SK-N-SH (cell line): ENCODE data around the gene EYA3. TPM values are rescaled to one million over a fixed set of nuclear protein-coding genes. Genes with fewer than 3 reads are reported as not detected.

Experiments used
- CTCF ChIA-PET: fragments of 300-600, 350-600 bp; formaldehyde crosslinking; extraction: SDS; loops from one replicate; lab custom pipeline; 2021; lab: Yijun Ruan, JAX
- POLR2A ChIA-PET: fragments of 350-600 bp; sonication (Branson Sonifier 250); formaldehyde crosslinking; extraction: SDS; loops from one replicate; lab custom pipeline; 2020; ENCODE audit warnings: antibody characterized with exemption, inconsistent platforms; lab: Yijun Ruan, JAX
- DNase-seq: peaks from one replicate; pipeline ENCODE4 v3.0.0; 2012
- H2AFZ ChIP-seq: fragments of 200-600 bp; sonication (generic); 2 replicates; pipeline ENCODE4 v1.8.1; 2016; ENCODE audit warnings: antibody characterized with exemption, mild to moderate bottlenecking, low read depth
- H3F3A ChIP-seq: fragments of 200-600 bp; sonication (generic); replicated peaks from 2 replicates; pipeline ENCODE3; 2016; ENCODE audit warnings: antibody characterized with exemption, mild to moderate bottlenecking; ENCODE audit not compliant: insufficient read depth
- H3K27ac ChIP-seq, 2 experiments: fragments of 200-500 bp in 1 of 2; fragments of 200-600 bp in 1 of 2; sonication (Bioruptor generic) in 1 of 2; sonication (generic), shearing (Covaris generic) in 1 of 2; 2 replicates each; pipeline versions ENCODE4 v1.5.1 to v1.6.1; 2014 to 2016; ENCODE audit warnings: low read depth in 2 of 2, inconsistent platforms in 1 of 2, low read length in 1 of 2, mild to moderate bottlenecking in 1 of 2, mixed read lengths in 1 of 2
- H3K27me3 ChIP-seq: fragments of 200-600 bp; sonication (generic), shearing (Covaris generic); 2 replicates; pipeline ENCODE4 v1.6.1; 2016; ENCODE audit warnings: mixed run types; ENCODE audit not compliant: insufficient read depth
- H3K36me3 ChIP-seq, 2 experiments: fragments of 200-500 bp in 1 of 2; fragments of 200-600 bp in 1 of 2; sonication (Bioruptor generic) in 1 of 2; sonication (generic) in 1 of 2; replicated peaks in 1 of 2; 2 replicates each; pipeline versions ENCODE3 to v1.5.1; 2014 to 2016; ENCODE audit warnings: low read length in 1 of 2, mild to moderate bottlenecking in 1 of 2; ENCODE audit not compliant: insufficient read depth in 2 of 2, control insufficient read depth in 1 of 2
- H3K4me1 ChIP-seq, 2 experiments: fragments of 200-500 bp in 1 of 2; fragments of 200-600 bp in 1 of 2; sonication (Bioruptor generic) in 1 of 2; sonication (generic), shearing (Covaris generic) in 1 of 2; 2 replicates each; pipeline versions ENCODE4 v1.5.1 to v1.6.1; 2014 to 2016; ENCODE audit warnings: low read depth in 1 of 2, low read length in 1 of 2, mixed run types in 1 of 2; ENCODE audit not compliant: insufficient read depth in 2 of 2, control insufficient read depth in 1 of 2
- H3K4me2 ChIP-seq: fragments of 200-600 bp; sonication (generic), shearing (Covaris generic); 2 replicates; pipeline ENCODE4 v1.6.1; 2017; ENCODE audit warnings: mixed run types
- H3K4me3 ChIP-seq, 2 experiments: fragments of 200-500 bp in 1 of 2; fragments of 200-600 bp in 1 of 2; sonication (Bioruptor generic) in 1 of 2; sonication (generic), shearing (Covaris generic) in 1 of 2; 2 replicates each; pipeline versions ENCODE4 v1.5.1 to v1.8.1; 2014 to 2016; ENCODE audit warnings: low read depth in 2 of 2, inconsistent platforms in 1 of 2, low read length in 1 of 2, mild to moderate bottlenecking in 1 of 2, mixed read lengths in 1 of 2, moderate library complexity in 1 of 2
- H3K79me2 ChIP-seq: fragments of 200-600 bp; sonication (generic); 2 replicates; pipeline ENCODE4 v1.8.1; 2017; ENCODE audit warnings: mild to moderate bottlenecking; ENCODE audit not compliant: insufficient read depth
- H3K9ac ChIP-seq: fragments of 200-600 bp; sonication (generic); 2 replicates; pipeline ENCODE4 v1.6.1; 2017; ENCODE audit warnings: mixed run types
- H3K9me2 ChIP-seq: fragments of 200-600 bp; sonication (generic); 2 replicates; pipeline ENCODE4 v1.6.1; 2017; ENCODE audit warnings: mixed run types
- H3K9me3 ChIP-seq: fragments of 200-600 bp; sonication (generic); 2 replicates; pipeline ENCODE4 v1.6.1; 2017; ENCODE audit warnings: mixed run types, mild to moderate bottlenecking, moderate library complexity
- H4K20me1 ChIP-seq: fragments of 200-600 bp; sonication (generic); 2 replicates; pipeline ENCODE4 v1.6.1; 2017; ENCODE audit warnings: mild to moderate bottlenecking, mixed run types; ENCODE audit not compliant: insufficient read depth
- CHD2 ChIP-seq: fragments of 150-350 bp; IDR thresholded peaks from 2 replicates; pipeline ENCODE4 v1.6.1; 2018; ENCODE audit warnings: low read length; ENCODE audit not compliant: partially characterized antibody
- CTCF ChIP-seq: fragments of 200-600 bp; sonication (generic); IDR thresholded peaks from 2 replicates; pipeline ENCODE4 v1.6.1; 2017; ENCODE audit warnings: antibody characterized with exemption, mild to moderate bottlenecking, moderate library complexity
- ELF1 ChIP-seq: IDR thresholded peaks from 2 replicates; pipeline ENCODE4 v1.4.0; 2012
- EZH2phosphoT487 ChIP-seq: fragments of 200-600 bp; sonication (generic); IDR thresholded peaks from 2 replicates; pipeline ENCODE4 v1.6.1; 2017; ENCODE audit warnings: low read depth, mixed run types, mild to moderate bottlenecking, antibody characterized with exemption, moderate library complexity, borderline replicate concordance
- FOSL2 ChIP-seq: IDR thresholded peaks from 2 replicates; pipeline ENCODE4 v1.4.0; 2012; ENCODE audit warnings: low read depth, mild to moderate bottlenecking, moderate library complexity, borderline replicate concordance
- FOXM1 ChIP-seq: IDR thresholded peaks from 2 replicates; pipeline ENCODE4 v1.4.0; 2012; ENCODE audit warnings: low read depth, mild to moderate bottlenecking
- JUND ChIP-seq: IDR thresholded peaks from 2 replicates; pipeline ENCODE4 v1.4.0; 2012
- MEF2A ChIP-seq: IDR thresholded peaks from 2 replicates; pipeline ENCODE4 v1.4.0; 2012; ENCODE audit warnings: low read depth, borderline replicate concordance
- MXI1 ChIP-seq: IDR thresholded peaks from 2 replicates; pipeline ENCODE4 v1.6.1; 2012; ENCODE audit warnings: mild to moderate bottlenecking, low read depth, low read length, improper control_type of control experiment
- NFIC ChIP-seq: IDR thresholded peaks from 2 replicates; pipeline ENCODE4 v1.4.0; 2012; ENCODE audit warnings: borderline replicate concordance
- PBX3 ChIP-seq: IDR thresholded peaks from 2 replicates; pipeline ENCODE4; 2012
- RCOR1 ChIP-seq: fragments of 150-350 bp; IDR thresholded peaks from 2 replicates; pipeline ENCODE4 v1.6.1; 2017; ENCODE audit warnings: antibody characterized with exemption, low read length
- REST ChIP-seq: IDR thresholded peaks from 2 replicates; pipeline ENCODE4 v1.6.1; 2012; ENCODE audit warnings: mild to moderate bottlenecking, low read depth, low read length, moderate library complexity
- RXRA ChIP-seq: IDR thresholded peaks from 2 replicates; pipeline ENCODE4 v1.4.0; 2012; ENCODE audit warnings: low read depth, mild to moderate bottlenecking, borderline replicate concordance
- SIN3A ChIP-seq: IDR thresholded peaks from 2 replicates; pipeline ENCODE4 v1.6.1; 2012; ENCODE audit warnings: low read depth, mild to moderate bottlenecking, low read length, moderate library complexity, borderline replicate concordance
- SMC3 ChIP-seq: IDR thresholded peaks from 2 replicates; pipeline ENCODE4 v1.6.1; 2012; ENCODE audit warnings: low read depth, low read length, improper control_type of control experiment
- USF1 ChIP-seq: IDR thresholded peaks from 2 replicates; pipeline ENCODE4 v1.4.0; 2012; ENCODE audit warnings: low read depth, borderline replicate concordance
- WGBS: methylation state at CpG from one replicate; pipeline ENCODE4 v1.1.6; 2017; ENCODE audit warnings: low lambda C conversion rate; 5-methylcytosine and 5-hydroxymethylcytosine counted together
- polyA plus RNA-seq, 3 experiments: library from polyadenylated mRNA; depleted of rRNA; stranded (reverse); fragments of >200 nt; gene quantifications; 2 replicates each; pipeline ENCODE4 v1.2.3, GENCODE V29; 2012

The EYA3 gene
- polyA plus RNA-seq, 1 of the 3 experiments (the other 2 are of a cell fraction) = 6.5 TPM

GRCh38 chr1:27940870-27941560 is 147.4 kb downstream of the EYA3 start:
- H2AFZ ChIP-seq = no peak overlapping the region
- H3F3A ChIP-seq = no peaks in the 10 kb centered on the region
- H3K4me3 ChIP-seq = no peak overlapping the region
- H3K27me3 ChIP-seq = no peaks in the 10 kb centered on the region
- H3K9ac ChIP-seq = no peak overlapping the region
- peaks cover 0 to 13% of the 10 kb centered on the region in 2 experiments; a peak in 1 of 4 replicates for H3K4me1 ChIP-seq
- CTCF ChIA-PET = interaction anchor here (0.8 to 1.9 kb wide), 7 partner anchors 16 to 272 kb away, joined by 3 to 5 read pairs (median 4); partner anchors contain the start of gene EYA3
- TF ChIP-seq CHD2 (peak; percentile 4), RXRA (no peak), NFIC (no peak), JUND (no peak), SIN3A (no peak), RCOR1 (0 out of 2 replicates have a peak, but pooled peaks have one; percentile 10), FOSL2 (no peak), FOXM1 (no peak), MXI1 (no peak), ELF1 (no peak), SMC3 (no peak), REST (no peak), MEF2A (no peak), USF1 (no peak), EZH2phosphoT487 (no peak), CTCF (no peak), PBX3 (no peak)
- H3K79me2 ChIP-seq = no peaks in the 10 kb centered on the region
- POLR2A ChIA-PET = no interaction called here
- no peaks in the 10 kb centered on the region for H3K9me2 ChIP-seq
- H3K36me3 ChIP-seq = no peaks in the 10 kb centered on the region
- peak overlapping the region in 1 of 2 experiments; percentile 23; a peak in 1 of 4 replicates for H3K27ac ChIP-seq
- peak; percentile 67 for DNase-seq
- H4K20me1 ChIP-seq = no peaks in the 10 kb centered on the region
- 76% methylated on average over 9 of the region's 9 CpGs for WGBS
- no peak overlapping the region for H3K4me2 ChIP-seq
- H3K9me3 ChIP-seq = no peaks in the 10 kb centered on the region
